GM19099 (cell line): Measurements from ENCODE around the gene NFKB1.

ENCODE experiments used
- POLR2A ChIP-seq: IDR thresholded peaks from 3 replicates; pipeline ENCODE4 v1.6.1; 2011; ENCODE audit warnings: low read depth; ENCODE audit not compliant: insufficient read length; ENCODE audit errors: extremely low read depth

Gene NFKB1

DNA sequence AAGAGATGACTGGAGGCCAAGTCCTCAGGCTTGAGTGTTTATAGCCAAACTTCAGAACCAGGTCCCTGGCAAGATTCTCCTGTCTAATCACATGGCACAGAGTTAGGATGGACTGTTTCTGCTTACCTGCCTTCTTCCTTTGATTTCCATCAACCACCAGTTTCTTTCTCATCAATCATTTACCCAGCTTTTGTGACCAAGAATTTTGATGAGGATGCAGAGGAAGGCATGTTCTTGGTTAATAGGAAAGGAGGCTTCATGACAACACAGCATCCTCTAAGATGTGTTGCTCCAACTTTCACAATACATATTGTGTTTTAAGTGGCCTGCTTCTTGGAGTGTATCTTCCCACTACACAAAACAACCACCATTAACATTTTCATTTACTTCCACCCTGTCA is 65.3 kb downstream of the NFKB1 start:
- TF ChIP-seq POLR2A = no peak

DNA sequence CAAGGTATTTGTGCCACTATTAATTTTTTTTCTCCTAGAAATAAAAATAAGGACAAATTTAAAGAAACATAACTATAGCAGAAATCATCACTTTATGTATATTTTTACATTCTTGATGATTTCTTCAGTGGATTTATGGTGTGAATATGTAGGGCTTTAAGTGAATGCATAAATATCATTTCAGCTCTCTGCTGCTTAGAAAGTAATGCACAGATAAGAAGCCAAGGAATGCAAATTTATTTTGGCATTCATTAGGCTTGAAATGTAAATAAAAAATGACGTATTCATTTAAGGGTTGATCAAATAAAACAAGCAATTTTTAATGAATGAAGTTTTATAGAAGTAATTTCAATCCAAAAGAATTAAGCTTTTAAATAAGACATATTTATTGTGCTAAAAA is 66.3 kb downstream of the NFKB1 start:
- TF ChIP-seq POLR2A = no peak

DNA sequence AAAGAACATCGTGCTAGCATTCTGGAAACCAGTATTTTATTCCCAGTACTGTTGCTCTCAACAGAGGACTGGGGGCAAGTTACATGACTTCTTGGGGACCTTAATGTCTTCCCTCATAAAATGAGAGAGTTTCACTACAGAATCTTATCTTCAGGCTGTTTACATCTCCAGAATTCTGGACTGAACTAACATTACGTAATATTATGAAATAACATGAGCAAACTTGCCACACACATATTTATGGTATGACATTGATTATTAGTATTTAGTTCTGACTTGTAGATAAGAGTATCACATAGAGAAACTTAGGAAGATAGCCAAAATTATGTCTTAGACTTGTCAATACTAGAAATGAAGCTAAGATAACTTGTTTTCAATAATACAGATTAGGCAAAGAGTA is 68.0 kb downstream of the NFKB1 start:
- TF ChIP-seq POLR2A = no peak

DNA sequence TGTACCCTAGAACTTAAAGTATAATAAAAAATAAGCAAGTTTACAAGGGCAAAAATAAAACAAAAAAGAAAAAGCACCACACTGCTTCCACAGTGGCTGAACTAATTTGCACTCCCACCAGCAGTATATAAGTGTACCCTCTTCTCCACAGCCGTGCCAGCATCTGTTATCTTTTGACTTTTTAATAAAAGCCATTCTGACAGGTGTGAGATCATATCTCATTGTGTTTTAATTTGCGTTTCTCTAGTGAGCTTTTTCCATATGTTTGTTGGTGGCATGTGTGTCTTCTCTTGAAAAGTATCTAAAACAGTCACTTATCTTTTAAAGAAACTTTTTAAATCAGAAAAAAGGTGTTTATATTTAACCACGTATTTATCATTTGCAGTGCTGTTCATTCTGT is 71.3 kb downstream of the NFKB1 start:
- TF ChIP-seq POLR2A = no peak

DNA sequence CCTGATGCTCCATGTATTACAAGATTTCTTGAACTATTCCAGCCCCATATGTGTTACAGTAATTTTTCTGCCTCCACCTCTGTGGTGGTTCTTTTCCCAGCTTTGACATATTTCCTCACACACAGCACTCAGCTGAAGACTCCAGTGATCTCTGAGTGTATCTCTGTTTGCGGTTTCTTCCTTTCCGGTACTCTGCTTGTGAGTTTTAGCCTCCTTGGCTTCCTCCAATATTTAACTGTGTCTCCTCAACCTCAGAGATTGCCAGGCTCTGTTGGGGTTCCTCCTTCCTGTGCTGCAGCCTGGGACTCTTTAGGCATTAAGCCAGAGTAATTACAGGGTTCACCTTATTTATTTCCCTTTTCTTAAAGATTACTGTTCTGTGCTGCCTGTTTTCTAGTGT is 73.2 kb downstream of the NFKB1 start:
- no peak for TF ChIP-seq POLR2A

DNA sequence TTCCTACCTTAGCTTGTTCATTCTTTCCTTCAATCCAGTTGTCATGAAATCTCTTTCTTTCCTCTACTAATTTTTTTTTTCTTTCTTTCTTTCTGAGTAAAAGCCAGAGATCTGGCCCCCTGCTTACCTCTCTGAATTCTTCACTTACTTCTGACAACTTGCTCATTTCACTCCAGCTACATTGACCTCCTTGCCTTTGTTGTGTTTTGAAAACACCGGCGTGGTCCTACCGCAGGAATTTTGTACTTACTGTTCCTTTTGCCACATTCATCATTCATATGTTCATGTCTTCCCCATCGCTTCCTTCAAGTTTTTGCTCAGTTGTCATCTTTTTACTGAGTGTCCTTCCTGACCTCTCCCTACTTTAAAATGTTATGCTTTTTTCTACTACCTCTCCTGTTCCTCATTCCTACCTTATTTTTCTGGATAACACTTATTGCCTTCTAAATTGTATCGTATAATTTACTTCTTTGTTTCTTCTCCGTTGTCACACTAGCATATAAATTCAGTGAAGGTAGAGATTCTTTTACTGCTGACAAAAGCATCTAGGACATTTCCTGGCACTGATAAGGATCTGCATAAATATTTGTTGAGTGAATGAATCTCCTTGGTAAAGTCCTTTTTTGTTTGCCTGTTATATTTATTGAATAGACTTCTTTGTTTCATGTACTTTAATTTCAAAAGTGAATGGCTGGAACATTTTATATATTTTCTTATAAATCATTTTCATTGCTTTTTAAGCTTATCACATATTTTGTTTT is 74.4 kb downstream of the NFKB1 start:
- TF ChIP-seq POLR2A = no peak

DNA sequence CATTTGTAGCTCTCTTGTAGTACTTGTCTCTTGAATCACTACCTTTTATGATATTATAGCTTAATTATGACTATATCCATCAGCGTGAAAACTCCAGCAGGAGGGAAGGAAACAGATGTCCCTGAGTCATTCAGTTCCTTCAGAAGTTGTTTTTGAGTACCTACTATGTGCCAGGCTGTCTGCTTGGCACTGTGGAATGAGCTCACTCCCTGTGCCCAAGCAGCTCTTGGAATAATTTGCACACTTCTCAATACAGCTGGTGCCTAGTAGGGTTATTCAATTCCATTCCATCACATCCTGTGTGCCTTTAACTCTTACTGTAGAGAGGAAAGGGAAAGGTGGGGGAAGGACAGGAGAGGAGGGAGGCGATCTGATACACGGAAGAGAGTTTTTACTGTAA is 77.1 kb downstream of the NFKB1 start:
- no peak for TF ChIP-seq POLR2A

DNA sequence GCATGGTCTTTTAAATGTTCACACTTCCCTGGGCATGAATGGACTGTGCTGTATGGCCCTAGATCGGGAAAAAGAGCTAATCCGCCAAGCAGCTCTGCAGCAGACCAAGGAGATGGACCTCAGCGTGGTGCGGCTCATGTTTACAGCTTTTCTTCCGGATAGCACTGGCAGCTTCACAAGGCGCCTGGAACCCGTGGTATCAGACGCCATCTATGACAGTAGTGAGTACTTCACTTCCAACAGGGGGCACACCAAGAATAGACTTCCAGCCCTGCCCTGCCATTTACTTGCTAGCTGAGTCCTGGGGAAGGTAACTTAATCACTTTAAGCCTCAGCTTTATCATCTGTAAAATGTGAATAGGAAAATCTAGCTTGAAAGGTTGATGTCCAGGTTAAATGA is 77.7 kb downstream of the NFKB1 start:
- TF ChIP-seq POLR2A = no peak

DNA sequence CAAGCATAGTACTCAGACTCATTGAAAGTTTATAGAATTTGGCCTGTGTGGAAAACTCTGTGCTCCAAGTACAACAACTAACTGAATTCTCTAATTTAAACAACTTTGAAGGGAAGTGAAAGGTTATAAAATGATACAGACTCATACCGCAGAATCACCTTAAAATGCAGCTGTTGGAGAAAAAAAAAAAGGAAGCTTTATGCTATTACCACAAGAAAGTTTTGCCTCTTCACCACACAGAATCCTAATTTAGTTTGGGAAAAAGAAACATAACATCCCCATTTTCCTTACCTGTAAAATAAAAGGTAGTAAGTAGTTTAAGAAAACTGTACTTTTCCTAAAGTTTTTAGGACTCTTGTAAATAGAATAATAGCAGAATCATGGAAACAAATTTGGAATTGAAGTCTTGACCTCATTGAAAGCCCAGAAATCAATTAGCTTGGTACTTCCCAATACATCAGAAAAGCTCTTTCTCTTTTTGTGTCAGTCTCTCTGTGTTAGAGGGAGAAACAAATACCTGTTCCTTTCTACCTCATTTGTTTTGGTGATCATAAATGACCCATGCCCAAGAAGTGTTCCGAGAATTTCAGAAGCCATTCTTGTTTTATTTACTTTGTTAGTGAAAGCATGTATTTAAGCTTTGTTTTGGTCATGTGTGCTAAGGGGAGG is 78.8 kb downstream of the NFKB1 start:
- no peak for TF ChIP-seq POLR2A

DNA sequence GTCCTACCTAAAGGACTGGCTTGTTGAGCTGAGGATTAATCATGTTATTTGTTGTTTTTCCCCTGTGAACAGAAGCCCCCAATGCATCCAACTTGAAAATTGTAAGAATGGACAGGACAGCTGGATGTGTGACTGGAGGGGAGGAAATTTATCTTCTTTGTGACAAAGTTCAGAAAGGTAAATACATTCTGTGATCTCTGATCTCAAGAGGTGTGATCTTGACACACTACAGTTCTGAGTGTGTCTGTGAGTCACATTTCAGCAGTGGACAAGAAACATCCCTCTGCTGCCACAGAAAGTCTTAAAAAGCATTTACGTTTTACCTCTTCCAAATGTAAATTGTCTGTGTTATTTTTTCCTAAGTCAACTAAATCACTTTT is 79.3 kb downstream of the NFKB1 start:
- no peak for TF ChIP-seq POLR2A

DNA sequence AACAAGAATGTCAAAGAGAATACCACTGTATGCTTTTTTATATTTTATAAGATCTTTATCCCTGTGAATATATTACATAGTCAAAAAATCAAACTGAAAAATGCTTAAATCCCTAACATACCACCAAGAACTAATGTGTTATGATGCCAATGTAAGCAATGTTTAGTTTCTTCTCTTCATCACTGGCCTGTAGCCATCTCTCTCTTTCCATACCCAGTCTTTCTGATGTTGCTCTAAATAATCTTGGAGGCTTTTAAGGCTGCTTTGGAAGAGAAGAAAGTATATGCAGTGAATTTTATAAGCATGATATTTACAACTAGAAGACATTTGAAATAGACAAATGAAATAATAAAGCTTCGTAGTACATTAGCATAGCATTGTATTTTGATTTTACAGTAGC is 82.9 kb downstream of the NFKB1 start:
- TF ChIP-seq POLR2A = no peak

DNA sequence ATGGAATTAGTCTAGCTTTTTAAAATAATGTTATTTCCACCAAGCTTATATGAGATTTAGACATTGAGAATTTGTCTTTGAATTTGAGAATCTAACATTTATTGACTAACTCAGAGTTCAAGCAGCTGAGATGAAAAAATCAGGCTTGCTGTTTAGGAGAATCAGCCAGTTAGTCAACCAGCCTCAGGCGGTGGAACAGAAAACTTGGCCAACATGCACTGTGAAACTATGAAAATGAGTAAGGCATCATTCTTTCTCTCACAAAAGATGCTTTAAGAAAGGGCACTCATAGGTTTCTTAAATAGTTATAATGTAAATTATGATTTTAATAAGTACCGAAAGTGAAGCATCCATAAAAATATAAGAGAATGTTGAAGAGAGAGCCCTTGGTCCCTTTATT is 84.2 kb downstream of the NFKB1 start:
- TF ChIP-seq POLR2A = no peak

DNA sequence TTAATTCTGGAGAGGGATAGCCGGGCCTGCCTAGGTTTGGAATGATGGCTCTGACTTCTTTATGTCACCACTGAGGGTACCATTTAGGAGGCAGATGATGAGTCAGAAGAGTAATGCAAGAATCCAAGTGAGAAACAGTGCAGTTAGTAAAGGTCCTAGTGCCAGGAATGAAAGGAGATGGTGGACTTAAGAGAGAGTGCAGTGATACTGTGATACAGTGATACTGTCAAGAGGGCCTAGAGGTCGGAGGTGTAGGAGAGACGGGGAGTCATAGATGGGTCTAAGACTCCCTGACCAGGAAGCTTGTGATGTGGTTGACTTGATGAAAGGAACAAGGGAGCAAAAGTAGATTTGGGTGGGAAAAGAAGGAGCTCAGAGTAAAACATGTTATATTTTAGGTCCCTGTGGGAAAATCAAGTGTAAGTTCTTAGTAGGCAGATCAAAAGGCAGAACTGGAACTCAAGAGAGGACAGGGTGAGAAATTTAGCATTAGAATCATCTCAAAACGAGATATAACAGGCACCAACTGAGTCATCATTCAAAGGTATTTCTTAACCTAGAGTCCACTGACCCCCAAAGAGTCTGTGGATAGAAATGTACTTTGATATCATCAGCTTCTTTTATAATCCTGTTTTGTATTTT is 85.0 kb downstream of the NFKB1 start:
- no peak for TF ChIP-seq POLR2A

DNA sequence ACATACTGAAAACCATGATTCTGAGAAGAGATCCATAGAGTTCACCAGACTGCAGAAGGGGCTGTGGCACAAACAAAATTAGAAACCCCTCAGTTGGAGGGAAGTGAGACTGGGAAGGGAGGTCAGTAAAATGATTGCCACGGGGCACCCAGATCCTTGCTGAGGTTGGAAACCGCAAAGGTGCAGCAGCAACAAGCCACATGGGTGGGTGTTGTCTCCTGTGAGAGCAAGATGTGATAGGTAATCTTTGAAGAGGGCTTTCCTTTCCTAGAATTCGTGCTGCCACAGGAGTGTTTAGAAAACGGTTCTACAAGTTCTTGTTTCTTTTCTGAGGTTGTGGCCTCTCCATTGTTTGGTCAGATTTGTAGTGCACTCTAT is 85.5 kb downstream of the NFKB1 start:
- TF ChIP-seq POLR2A = no peak

DNA sequence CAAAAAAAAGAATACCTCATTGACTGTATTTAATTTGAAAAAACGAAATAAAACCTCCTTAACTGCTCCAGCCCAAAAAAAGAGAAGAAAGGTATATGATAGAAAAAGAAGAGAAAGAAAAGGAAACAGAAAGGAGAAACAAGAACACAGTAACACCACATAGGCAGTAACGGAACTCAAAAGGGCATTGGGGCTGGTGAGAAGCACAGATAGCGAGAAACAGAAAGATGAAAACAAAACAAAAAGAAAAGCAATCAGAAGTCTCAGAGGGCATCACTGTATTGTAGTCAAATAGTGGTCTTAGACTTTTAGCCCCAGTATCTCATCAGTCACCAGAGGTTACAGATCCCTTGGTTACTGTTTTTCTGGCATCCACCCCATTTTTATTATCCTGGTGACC is 88.6 kb downstream of the NFKB1 start:
- no peak for TF ChIP-seq POLR2A

DNA sequence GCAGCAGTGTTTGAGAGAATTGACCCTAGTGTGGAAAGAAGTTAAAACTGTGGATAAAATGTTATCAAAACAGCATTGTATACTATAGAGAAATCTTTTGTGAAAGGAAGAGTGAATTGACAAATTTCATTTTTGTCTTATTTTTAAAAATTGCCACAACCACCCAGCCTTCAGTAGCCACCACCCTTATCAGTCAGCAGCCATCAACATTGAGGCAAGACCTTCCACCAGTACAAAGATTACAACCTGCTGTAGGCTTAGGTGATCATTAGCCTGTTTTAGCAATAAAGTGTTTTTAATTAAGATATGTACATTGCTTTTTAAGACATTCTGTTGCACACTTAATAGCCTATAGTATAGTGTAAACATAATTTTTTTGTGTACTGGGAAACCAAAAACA is 91.1 kb downstream of the NFKB1 start:
- no peak for TF ChIP-seq POLR2A
